NCI-H446 (cell line): ENCODE data around the gene SETD2.
"Not testable (repeated sequence)": the region's sequence is repeated elsewhere in the genome, so short reads cannot be mapped to it uniquely, and the experiment has no call there.

Source experiments
- DNase-seq, 2 experiments: peaks; one replicate each; lab custom pipeline; 2025; lab: John Stamatoyannopoulos, UW

SETD2 gene, protein sequence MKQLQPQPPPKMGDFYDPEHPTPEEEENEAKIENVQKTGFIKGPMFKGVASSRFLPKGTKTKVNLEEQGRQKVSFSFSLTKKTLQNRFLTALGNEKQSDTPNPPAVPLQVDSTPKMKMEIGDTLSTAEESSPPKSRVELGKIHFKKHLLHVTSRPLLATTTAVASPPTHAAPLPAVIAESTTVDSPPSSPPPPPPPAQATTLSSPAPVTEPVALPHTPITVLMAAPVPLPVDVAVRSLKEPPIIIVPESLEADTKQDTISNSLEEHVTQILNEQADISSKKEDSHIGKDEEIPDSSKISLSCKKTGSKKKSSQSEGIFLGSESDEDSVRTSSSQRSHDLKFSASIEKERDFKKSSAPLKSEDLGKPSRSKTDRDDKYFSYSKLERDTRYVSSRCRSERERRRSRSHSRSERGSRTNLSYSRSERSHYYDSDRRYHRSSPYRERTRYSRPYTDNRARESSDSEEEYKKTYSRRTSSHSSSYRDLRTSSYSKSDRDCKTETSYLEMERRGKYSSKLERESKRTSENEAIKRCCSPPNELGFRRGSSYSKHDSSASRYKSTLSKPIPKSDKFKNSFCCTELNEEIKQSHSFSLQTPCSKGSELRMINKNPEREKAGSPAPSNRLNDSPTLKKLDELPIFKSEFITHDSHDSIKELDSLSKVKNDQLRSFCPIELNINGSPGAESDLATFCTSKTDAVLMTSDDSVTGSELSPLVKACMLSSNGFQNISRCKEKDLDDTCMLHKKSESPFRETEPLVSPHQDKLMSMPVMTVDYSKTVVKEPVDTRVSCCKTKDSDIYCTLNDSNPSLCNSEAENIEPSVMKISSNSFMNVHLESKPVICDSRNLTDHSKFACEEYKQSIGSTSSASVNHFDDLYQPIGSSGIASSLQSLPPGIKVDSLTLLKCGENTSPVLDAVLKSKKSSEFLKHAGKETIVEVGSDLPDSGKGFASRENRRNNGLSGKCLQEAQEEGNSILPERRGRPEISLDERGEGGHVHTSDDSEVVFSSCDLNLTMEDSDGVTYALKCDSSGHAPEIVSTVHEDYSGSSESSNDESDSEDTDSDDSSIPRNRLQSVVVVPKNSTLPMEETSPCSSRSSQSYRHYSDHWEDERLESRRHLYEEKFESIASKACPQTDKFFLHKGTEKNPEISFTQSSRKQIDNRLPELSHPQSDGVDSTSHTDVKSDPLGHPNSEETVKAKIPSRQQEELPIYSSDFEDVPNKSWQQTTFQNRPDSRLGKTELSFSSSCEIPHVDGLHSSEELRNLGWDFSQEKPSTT (N-terminal part only)

DNA sequence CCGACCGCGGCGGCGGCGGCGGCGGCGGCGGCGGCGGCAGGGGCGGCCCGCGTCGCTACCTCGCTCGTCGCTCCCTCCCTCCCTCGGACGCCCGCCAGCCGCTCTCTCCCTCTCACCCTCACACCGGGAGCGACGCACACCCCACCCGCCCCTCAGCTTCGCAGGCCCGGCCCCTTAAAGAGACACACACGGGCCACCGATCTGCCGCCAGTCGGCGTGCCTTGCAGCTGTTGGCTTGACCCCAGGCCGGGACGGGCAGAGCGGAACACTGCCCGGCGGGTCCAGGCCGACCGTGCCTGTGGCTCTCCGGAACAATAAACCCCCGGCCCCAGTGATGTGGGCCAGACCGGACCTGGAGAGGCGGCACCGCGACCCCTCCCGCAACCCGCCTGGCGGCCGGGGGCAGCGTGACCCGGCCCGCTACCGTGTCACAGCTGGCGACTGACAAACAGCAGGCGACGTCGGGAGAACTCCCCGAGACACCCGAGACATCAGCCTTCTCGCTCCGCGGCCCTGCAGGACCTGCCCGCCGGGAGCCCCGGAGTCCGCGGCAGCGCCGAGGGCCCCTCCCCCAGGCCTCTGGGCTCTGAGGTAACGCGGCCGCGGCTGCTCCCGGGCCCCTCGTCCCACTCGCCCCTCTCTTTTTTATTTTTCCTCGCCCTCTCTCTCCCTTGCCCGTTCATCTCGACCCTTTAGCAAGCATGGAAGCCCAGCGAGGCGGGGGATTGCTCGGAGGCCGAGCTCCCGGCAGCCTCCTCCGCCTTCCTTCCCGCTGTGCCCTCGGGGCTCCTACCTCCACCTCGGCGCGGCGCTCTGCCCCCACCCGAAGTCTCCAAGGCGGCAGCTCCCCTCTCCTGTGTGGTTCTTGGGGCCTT is at the start of gene SETD2:
TSS of gene SETD2 (minus strand) at position 107 of the 875 bp plus-strand sequence. CDS start 189 bp downstream, outside the sequence.
- peak; percentile 32 to 78 for DNase-seq

DNA sequence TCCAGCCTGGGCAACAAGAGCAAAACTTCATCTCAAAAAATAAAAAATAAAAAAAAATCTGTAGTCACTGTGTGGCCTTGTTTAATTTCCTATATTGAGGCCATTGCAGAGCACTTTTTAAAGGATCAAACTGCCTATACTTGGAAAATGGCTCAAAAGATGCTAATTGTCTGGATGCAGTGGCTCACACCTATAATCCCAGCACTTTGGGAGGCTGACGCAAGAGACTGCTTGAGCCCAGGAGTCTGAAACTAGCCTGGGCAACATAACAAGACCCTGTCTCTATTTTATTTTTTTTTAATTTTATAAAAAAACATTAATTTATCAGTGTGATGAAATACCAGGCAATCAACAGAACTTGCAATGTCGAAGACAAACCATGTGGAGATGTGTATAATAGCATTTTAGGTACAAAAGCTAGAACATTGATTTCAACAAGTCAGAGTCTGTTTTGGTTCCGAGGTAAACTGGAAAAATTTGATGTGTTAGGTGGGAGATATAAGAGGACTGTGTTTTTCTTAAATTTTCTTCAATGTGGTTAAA is 47.0 kb upstream of the SETD2 start:
- DNase-seq: no peak

DNA sequence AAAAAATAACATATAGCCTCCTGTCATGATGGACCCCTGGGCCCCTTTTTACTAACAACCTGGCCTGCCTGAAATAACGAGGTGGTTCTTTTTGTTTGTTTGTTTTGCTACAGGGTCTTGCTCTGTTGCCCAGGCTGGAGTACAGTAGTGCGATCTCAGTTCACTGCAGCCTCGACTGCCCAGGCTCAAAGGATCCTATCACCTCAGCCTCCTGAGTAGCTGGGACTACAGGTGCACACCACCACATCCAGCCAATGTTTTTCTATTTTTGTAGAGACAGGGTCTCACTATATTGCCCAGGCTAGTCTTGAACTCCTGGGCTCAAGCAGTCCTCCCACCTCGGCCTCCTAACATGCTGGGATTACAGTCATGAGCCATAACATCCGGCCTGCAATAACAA is 42.1 kb upstream of the SETD2 start:
- not testable (repeated sequence) for DNase-seq

DNA sequence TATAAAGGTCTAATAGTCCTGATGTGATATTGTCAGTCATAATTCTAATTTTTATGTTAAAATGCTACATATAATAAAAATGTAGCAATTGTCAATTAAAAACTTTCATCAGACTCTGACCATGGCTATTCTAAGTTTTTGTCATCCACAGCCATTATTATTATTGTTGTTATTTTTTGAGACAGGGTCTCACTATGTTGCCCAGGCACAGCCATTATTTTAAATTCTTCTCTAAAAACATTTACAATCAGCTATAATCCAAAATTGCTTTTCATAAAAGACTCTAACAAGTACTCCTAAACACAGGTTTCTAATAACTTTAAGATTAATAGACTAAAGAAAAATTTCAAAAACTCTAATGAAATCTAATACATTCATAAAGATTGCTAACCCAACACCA is 41.0 kb upstream of the SETD2 start:
- no peak for DNase-seq

DNA sequence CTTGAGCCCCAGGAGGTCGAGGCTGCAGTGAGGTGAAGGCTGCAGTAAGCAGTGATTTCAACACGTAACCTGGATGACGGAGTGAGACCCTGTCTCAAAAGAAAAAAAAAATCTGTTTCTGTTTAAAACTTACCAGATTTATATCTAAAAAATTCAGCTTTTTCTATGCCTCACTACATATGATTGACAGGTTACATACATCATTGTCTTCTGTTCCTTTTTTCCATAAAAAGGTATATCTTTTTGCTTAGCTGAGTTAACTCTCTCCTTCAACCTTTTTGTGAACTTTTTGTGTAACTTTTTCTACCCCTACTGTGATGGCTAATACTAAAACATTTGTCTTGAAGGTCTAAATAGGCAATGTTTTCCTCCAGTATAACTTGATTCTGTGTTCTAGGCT is 38.6 kb upstream of the SETD2 start:
- DNase-seq: no peak

DNA sequence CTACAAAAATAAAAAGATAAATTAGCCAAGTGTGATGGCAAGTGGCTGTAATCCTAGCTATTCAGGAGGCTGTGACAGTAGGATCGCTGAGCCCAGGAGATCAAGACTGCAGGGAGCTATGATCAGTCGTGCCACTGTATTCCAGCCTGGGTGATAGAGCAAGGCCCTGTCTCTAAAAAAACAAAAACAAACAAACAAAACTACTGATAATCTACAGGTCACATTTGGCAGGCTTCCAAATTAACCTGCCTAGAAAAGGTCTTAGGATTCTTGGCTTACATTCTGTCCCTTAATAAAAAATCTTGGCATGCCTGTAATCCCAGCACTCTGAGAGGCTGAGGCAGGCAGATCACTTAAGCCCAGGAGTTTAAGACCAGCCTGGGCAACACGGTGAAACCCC is 33.4 kb upstream of the SETD2 start:
- no peak for DNase-seq

DNA sequence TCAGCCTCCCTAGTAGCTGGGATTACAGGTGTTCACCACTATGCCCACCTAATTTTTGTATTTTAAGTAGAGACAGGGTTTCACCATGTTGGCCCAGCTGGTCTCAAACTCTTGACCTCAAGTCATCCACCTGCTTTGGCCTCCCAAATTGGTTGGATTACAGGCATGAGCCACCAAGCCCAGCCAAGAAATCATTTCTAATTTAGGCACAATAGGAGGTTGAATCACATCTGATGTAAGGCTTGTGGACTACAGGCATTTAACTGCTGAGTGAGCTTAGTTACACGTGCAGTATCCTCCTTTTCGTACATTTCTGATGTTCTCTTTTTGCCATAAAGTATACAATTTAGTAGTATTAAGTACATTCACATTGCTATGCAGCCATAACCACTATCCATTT is 31.1 kb upstream of the SETD2 start:
- DNase-seq: no peak

DNA sequence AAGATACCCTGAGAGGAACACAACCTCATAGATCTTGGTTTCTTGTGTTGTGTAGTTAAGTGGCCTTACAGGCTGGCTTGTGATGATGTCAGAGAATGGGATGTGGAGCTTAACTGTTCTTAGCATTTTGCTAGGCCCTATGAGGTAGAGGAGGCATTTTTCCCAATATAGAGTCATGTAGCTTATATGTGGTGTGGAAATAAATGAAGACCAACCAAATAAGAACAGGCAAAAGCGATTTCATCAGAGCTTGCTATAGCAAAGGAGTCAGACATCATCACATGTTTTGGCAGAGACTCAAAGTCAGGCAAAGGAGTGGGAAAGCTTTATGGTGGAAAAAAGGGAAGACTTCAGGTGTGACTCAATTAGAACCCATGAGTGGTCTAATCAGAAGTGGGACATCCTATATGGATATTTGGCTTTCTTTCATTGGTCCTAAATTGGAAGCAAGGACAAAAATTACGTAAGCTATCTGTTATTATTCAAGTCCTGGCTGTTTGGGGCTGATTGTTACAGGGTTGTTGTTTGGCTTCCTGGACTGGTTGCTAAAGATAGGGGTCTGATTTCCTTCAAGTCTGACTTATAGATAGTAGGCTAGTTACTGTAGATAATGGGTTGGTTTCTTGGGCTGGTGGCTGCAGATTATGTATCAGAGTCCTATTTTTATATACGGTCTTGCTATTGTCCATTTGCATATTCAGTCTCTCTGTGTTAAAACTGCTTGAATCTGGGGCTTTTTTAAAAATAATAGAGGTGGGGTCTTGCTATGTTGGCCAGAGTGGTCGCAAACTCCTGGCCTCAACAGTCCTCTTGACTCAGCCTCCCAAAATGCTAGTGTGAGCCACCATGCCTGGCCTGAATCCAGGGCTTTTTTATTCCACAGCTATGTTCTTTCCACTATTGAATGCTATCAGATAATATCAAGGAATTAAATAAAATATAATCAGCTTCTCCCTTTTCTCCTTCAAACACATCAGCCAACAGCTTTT is 30.3 kb upstream of the SETD2 start:
- DNase-seq: no peak

DNA sequence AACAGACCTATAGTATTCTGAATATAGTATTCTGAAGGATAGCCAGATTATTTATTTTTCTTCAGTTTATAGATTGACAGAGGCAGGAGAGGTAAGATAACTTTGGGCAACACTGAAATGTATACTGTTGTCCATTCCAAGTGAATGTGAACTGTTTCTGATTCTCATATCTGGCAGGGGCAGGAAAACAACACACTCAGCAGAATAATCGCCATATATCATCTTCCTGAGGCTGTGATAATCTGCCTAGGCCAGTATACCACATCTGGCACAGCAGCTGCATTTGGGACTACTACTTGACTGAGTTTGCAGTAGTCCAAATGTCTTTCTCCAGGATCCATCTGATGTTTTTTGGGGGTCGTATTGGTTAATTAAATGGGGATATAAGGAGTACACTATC is 22.4 kb upstream of the SETD2 start:
- DNase-seq: no peak

DNA sequence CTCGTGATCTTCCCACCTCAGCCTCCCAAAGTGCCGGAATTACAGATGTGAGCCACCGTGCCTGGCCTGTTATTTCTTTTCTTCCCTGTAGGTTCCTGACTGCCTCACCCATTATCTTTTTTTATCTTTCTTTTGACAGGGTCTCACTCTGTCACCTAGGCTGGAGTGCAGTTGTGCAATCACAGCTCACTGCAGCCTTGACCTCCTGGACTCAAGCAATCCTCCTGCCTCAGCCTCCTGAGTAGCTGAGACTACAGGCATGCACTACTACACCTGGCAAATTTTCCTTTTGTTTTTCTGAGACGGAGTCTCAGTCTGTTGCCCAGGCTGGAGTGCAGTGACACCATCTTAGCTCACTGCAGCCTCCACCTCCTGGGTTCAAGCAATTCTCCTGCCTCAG is 17.8 kb upstream of the SETD2 start:
- not testable (repeated sequence) for DNase-seq

DNA sequence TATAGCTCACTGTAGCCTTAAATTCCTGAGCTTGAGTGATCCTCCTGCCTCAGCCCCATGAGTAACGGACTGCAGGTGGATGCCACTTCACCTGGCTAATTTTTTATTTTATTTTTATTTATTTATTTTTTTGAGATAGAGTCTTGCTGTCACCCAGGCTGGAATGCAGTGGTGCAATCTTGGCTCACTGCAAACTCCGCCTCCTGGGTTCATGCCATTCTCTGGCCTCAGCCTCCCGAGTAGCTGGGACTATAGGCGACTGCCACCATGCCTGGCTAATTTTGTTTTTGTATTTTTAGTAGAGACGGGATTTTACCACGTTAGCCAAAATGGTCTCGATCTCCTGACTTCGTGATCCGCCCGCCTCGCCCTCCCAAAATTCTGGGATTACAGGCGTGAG is 16.1 kb upstream of the SETD2 start:
- DNase-seq: not testable (repeated sequence)

DNA sequence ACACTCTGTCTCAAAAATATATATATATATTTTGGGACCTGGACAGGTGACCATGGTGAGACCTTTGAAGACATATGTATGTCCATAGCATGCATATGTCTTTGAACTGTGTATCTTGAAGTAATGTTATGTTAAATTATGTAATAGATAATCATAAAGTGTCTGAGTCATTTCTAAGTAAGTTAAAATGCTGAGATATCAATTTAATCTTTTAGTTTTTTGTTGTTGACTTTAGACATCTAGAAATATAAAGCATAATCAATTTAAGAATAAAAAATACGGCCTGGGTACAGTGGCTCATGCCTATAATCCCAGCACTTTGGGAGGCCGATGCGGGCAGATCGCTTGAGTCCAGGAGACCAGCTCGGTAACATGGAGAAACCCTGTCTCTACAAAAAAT is 12.7 kb upstream of the SETD2 start:
- no peak for DNase-seq

DNA sequence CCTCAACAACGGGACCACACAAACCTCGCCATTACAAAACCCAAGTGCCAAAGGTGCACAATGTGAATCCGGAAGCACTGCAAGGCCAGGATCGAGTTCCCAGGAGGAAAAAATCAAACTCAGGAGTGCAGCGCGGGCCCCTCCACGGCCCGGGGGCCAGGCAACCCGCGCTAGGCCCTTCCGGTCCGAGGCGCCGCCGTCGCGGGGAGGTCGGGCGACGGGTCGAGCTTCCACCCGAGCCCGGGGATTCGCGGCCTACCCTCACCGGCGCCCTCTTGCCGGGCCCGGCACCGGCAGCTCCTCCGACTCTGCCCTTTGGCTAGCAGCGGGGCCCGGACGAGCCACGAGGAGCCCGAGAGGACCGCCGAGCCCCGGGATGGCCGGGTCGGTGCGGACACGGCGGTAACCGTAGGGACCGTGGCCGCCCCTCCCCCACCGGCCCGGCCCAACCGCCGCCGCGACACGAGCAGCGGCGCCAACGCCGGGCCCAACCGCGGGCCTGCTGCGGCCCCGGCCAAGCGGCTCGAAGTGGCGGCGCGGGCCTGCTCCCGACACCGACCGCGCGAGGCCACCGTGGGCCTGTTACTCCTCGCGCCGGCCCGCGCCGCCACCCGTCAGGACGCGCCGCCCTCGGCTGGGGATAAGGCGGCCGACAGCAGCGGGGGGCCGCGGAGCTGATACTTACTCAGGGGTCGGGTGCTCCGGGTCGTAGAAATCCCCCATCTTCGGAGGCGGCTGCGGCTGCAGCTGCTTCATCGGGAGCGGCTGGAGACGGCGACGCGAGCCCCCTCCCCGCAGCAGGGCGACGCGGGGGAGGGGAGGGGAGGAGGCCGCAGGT is 525 bp downstream of the SETD2 start:
- peak in 1 of 2 experiments; percentile 37 for DNase-seq

DNA sequence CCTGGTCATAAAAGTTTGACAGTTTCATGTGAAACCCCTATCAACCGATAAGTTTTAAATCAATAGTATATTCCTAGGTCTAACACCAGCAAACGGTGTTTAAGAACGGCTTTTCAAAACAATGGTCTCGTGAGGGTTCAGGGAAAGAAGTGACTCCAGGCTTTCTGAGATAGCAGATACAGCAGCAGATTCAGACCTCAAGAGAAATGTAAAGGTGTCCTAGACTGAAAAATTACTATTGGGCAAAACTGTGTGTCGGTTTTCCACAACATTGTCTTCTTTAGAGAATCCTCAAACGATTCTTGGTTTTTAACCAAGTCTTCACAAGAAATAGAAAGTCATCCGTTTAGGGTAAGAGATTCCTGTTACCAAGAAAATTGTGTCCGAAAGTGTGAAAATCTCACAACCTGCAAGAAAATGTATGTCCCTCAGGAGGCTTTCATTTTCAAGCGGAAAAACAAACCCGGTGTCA is 1.2 kb downstream of the SETD2 start:
- DNase-seq: no peak

DNA sequence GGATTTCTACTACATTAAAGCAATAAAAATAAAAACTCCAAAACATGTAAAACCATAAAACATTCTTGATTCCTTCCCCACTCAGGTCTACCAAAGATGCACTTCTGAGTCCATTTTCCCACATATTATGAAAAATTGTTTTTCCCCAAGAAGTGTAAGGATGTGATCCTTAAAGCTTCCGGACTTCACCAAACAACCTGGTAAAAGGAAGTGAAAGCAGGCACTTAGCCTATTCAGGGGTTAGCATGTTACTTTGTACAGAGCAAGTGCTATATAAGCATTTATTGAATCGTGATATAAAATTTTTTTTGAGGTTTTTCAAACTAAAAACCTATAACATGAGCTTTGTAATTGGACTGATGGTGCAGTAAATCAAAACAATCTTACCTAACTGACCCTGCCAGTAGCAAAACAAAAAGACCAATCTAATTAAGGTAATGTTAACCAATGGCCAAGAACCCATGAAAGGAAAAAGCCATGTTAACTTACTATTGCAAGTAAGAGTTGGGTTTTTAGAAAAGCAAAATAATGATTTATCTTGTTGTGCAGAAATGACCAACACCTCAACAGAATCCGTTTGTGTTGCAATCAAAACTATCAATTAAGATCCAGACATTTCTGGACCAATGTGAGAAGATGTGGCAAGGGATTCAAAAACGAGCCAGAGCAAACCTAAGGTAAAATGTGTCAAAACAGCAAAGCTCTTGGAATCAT is 1.8 kb downstream of the SETD2 start:
- no peak for DNase-seq

DNA sequence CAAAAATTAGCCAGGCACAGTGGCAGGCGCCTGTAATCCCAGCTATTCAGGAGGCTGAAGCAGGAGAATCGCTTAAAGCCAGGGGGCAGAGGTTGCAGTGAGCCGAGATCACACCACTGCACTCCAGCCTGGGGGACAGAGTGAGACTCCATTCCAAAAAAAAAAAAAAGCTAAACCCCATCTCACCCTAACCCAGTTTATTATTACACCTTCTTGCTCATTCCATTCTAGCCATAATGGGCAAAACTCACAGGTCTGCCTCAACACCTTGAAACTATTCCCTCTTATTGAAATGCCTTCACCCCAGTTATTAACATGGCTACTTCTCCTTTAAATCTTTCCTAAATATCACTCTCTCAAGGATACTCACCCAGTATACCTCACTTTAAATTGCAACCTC is 4.1 kb downstream of the SETD2 start:
- DNase-seq: no peak

DNA sequence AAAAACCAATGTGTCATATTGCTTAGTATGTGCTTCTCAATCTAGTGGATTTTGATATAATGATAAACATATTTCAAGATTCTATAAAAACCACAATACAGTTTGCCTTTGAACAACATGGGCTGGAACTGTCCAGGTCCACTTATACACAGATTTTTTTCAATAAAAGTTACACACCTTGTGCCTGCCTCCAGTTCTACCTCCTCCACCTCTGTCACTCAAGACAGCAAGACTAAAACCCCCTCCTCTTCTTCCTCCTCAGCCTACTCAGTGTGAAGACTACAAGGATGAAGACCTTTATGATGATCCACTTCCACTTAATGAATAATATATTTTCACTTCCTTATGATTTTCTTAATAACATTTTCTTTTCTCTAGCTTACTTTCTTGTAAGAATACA is 5.7 kb downstream of the SETD2 start:
- no peak for DNase-seq

DNA sequence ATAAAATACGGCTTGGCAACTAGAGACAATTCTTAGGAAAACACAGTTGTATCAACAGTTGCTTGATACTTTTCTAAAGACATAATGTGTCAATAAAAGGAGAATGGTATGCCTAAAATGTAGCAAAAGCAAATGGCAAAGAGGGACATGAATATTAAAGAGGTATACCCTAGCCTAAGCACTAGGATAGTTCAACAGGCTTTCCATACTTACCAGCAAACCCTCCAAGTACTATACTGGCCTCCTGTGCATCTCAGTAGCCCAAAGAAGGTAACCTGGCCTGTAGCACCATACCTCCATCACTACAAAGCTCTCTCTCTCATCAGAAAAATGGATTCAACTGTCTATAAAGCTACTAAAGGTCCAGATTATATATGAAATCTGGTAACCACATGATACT is 7.5 kb downstream of the SETD2 start:
- DNase-seq: no peak
